ENCODE data around the gene EIF5A. TPM values are rescaled to one million over a fixed set of nuclear protein-coding genes. Genes with fewer than 3 reads are reported as not detected.
"Not testable (repeated sequence)": the region's sequence is repeated elsewhere in the genome, so short reads cannot be mapped to it uniquely, and the experiment has no call there.

EIF5A gene
- total and polyA plus RNA-seq, 2 donors (not counting 1 experiment from before 2014, with no cell fraction given): 347 to 752 TPM

DNA sequence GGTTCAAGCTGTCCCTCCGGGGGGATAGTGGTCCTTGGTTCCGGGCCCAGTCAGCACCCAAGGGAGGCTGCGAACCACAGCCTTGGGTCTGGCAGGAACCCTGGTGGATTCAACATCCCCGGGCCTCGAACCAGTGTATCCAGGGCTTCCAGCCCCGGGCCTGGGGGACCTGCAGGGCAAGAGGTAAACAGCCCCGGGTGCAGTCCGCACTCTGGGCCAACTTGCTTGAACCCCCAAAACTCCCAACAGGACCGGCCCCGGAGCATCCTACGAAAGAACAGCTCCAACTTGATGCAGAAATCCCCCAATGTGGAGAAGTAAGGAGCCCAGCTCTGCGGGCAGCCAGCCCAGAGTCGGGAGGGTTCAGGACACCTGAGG, 23.2 kb downstream of the EIF5A start:
- H3K79me2 ChIP-seq (ENCODE audit: control insufficient read depth, insufficient read depth, low read length): peaks cover 6% of the 10 kb centered on the region
- peak overlapping the region; percentile 47 to 88 (median 66) for H3K4me3 ChIP-seq (replicated peaks in 1 of 4; ENCODE audit: control extremely low read depth in 1 of 4, insufficient read depth in 1 of 4, low read depth in 3 of 4, low read length in 4 of 4)
- no peak overlapping the region for H3K27ac ChIP-seq (ENCODE audit: insufficient read depth, low read length)
- no peaks in the 10 kb centered on the region for H3K36me3 ChIP-seq (ENCODE audit: control insufficient read depth, insufficient read depth, low read length)
- H3K4me2 ChIP-seq (ENCODE audit: extremely low read depth, insufficient read depth, low read length): peak overlapping the region; percentile 75
- TF ChIP-seq EZH2 (IDR thresholded peaks at IDR 0.05; ENCODE audit: low read length, missing control alignments): no peak
- no peak for TF ChIP-seq CTCF (conservative IDR thresholded peaks at IDR 0.05 in 1 of 2, IDR thresholded peaks at IDR 0.05 in 1 of 2; ENCODE audit: low read depth in 1 of 2, low read length in 2 of 2)
- H3K27me3 ChIP-seq (ENCODE audit: control insufficient read depth, insufficient read depth, low read length): peaks cover 7% of the 10 kb centered on the region
- DNase-seq (ENCODE audit: low read depth in 2 of 2): no peak
- no peaks in the 10 kb centered on the region for H3K9me3 ChIP-seq (ENCODE audit: control insufficient read depth, insufficient read depth, low read depth, low read length)
- peak overlapping the region; percentile 72 for H2AFZ ChIP-seq (ENCODE audit: low read length)
- H3K4me1 ChIP-seq (ENCODE audit: control insufficient read depth, extremely low read depth, insufficient read depth, low read length): no peaks in the 10 kb centered on the region
- H4K20me1 ChIP-seq (ENCODE audit: control insufficient read depth, extremely low read depth, insufficient read depth, low read length): no peaks in the 10 kb centered on the region
- H3K9ac ChIP-seq (ENCODE audit: insufficient read depth, low read length): peak overlapping the region; percentile 26

GRCh38 chr17:7332111-7332510, 24.7 kb downstream of the EIF5A start:
- Histone ChIP-seq H4K20me1 (ENCODE audit: control insufficient read depth, extremely low read depth, insufficient read depth, low read length) (no peaks in the 10 kb centered on the region), H3K9me3 (ENCODE audit: control insufficient read depth, insufficient read depth, low read depth, low read length) (no peaks in the 10 kb centered on the region), H2AFZ (ENCODE audit: low read length) (no peak overlapping the region), H3K27ac (ENCODE audit: insufficient read depth, low read length) (no peak overlapping the region), H3K4me2 (ENCODE audit: extremely low read depth, insufficient read depth, low read length) (no peak overlapping the region), H3K79me2 (ENCODE audit: control insufficient read depth, insufficient read depth, low read length) (peaks cover 6% of the 10 kb centered on the region), H3K4me3 (replicated peaks in 1 of 4; ENCODE audit: control extremely low read depth in 1 of 4, insufficient read depth in 1 of 4, low read depth in 3 of 4, low read length in 4 of 4) (no peak overlapping the region), H3K36me3 (ENCODE audit: control insufficient read depth, insufficient read depth, low read length) (no peaks in the 10 kb centered on the region), H3K27me3 (ENCODE audit: control insufficient read depth, insufficient read depth, low read length) (peaks cover 7% of the 10 kb centered on the region), H3K4me1 (ENCODE audit: control insufficient read depth, extremely low read depth, insufficient read depth, low read length) (no peaks in the 10 kb centered on the region), H3K9ac (ENCODE audit: insufficient read depth, low read length) (no peak overlapping the region)
- DNase-seq (ENCODE audit: low read depth in 2 of 2): no peak
- TF ChIP-seq CTCF (conservative IDR thresholded peaks at IDR 0.05 in 1 of 2, IDR thresholded peaks at IDR 0.05 in 1 of 2; ENCODE audit: low read depth in 1 of 2, low read length in 2 of 2) (no peak), EZH2 (IDR thresholded peaks at IDR 0.05; ENCODE audit: low read length, missing control alignments) (no peak)

- not testable (repeated sequence) for H3K27me3 ChIP-seq (ENCODE audit: control insufficient read depth, insufficient read depth, low read length); H3K79me2 ChIP-seq (ENCODE audit: control insufficient read depth, insufficient read depth, low read length); H3K9me3 ChIP-seq (ENCODE audit: control insufficient read depth, insufficient read depth, low read depth, low read length); H4K20me1 ChIP-seq (ENCODE audit: control insufficient read depth, extremely low read depth, insufficient read depth, low read length); H3K4me1 ChIP-seq (ENCODE audit: control insufficient read depth, extremely low read depth, insufficient read depth, low read length); H3K4me3 ChIP-seq (replicated peaks in 1 of 4; ENCODE audit: control extremely low read depth in 1 of 4, insufficient read depth in 1 of 4, low read depth in 3 of 4, low read length in 4 of 4); H2AFZ ChIP-seq (ENCODE audit: low read length); H3K4me2 ChIP-seq (ENCODE audit: extremely low read depth, insufficient read depth, low read length); H3K36me3 ChIP-seq (ENCODE audit: control insufficient read depth, insufficient read depth, low read length); H3K27ac ChIP-seq (ENCODE audit: insufficient read depth, low read length); H3K9ac ChIP-seq (ENCODE audit: insufficient read depth, low read length); DNase-seq (ENCODE audit: low read depth in 2 of 2)
Observed at GRCh38 chr17:7332600-7333069, 25.2 kb downstream of the EIF5A start.

Data from fibroblast of lung (primary cell).